Dermis blood vessel endothelial cell (primary cell): ENCODE results near the gene DAZ1. TPM values are rescaled to one million over a fixed set of nuclear protein-coding genes. Genes with fewer than 3 reads are reported as not detected.
"Not testable (repeated sequence)": the region's sequence is repeated elsewhere in the genome, so short reads cannot be mapped to it uniquely, and the experiment has no call there.

Experiments used
- DNase-seq: peaks from one replicate; pipeline ENCODE4 v3.0.0; 2010
- total RNA-seq: library from RNA; depleted of rRNA; stranded (reverse); fragments of >200 nt; gene quantifications from 2 replicates; pipeline ENCODE4 v1.2.3, GENCODE V29; 2014

The DAZ1 gene
- not detected in 2 replicates for total RNA-seq

- not testable (repeated sequence) for DNase-seq
Observed at GRCh38 chrY:23198908-23199307, at the start of gene DAZ1. Gene DAZ1, minus strand, starts transcription at chrY:23199008. Its CDS starts 208 bp downstream, at chrY:23198800.

- not testable (repeated sequence) for DNase-seq
Observed at GRCh38 chrY:23219233-23219632, 20.4 kb upstream of the DAZ1 start, which contains the start of gene DAZ2. Gene DAZ2, plus strand, starts transcription at chrY:23219533. Its CDS starts 208 bp downstream, at chrY:23219741.

- DNase-seq = not testable (repeated sequence)
Observed at GRCh38 chrY:23210681-23211080, 11.9 kb upstream of the DAZ1 start.

GRCh38 chrY:23209802-23210495, 11.1 kb upstream of the DAZ1 start:
- not testable (repeated sequence) for DNase-seq

GRCh38 chrY:23207455-23207854, 8.6 kb upstream of the DAZ1 start:
- DNase-seq = not testable (repeated sequence)

Other genes starting within 250 kb of the DAZ1 start
- gene BPY2, start 214.7 kb downstream of the DAZ1 start, total RNA-seq = not detected in 2 replicates
- gene DAZ2, start 20.5 kb upstream of the DAZ1 start, total RNA-seq = not detected in 2 replicates